A549 (cell line): ENCODE measurements around the gene UBE2D1.

Experiments
- CEBPB ChIP-seq, 2 experiments: fragments of >200 bp in 1 of 2; sonication (Bioruptor Twin) in 1 of 2; formaldehyde crosslinking in 1 of 2; IDR thresholded peaks; 2 replicates each; pipeline ENCODE4 v1.6.1; 2012 to 2016
- CHD4 ChIP-seq: fragments of 200-600 bp; sonication (generic); IDR thresholded peaks from 2 replicates; pipeline ENCODE4 v1.6.1; 2016; ENCODE audit warnings: antibody characterized with exemption, mild to moderate bottlenecking, borderline replicate concordance
- EP300 ChIP-seq, 2 experiments: fragments of >200 bp; sonication (Bioruptor Twin); formaldehyde crosslinking; IDR thresholded peaks; 2 replicates in 1 of 2; 3 replicates in 1 of 2; pipeline ENCODE4 v1.6.1; 2016 to 2017
- KDM5A ChIP-seq: fragments of 200-600 bp; sonication (generic); IDR thresholded peaks from 2 replicates; pipeline ENCODE4 v1.6.1; 2016; ENCODE audit warnings: antibody characterized with exemption, mild to moderate bottlenecking
- MAFK ChIP-seq: fragments of 450-650 bp; IDR thresholded peaks from 2 replicates; pipeline ENCODE4 v1.6.1; 2014; ENCODE audit not compliant: partially characterized antibody
- MYC ChIP-seq: IDR thresholded peaks from 2 replicates; pipeline ENCODE4 v1.6.1; 2012; ENCODE audit warnings: mild to moderate bottlenecking, inconsistent platforms, low read length, improper control_type of control experiment, borderline replicate concordance
- NFE2L2 ChIP-seq: fragments of 150-350 bp; conservative IDR thresholded peaks from 2 replicates; pipeline ENCODE4 v1.6.1; 2014; ENCODE audit warnings: low read length
- NR3C1 ChIP-seq: fragments of >200 bp; sonication (Bioruptor Twin); formaldehyde crosslinking; IDR thresholded peaks from 3 replicates; pipeline ENCODE4 v1.6.1; 2017
- POLR2A ChIP-seq: IDR thresholded peaks from 2 replicates; pipeline ENCODE4 v1.6.1; 2012; ENCODE audit warnings: mild to moderate bottlenecking, low read length
- RFX5 ChIP-seq: fragments of 450-650 bp; IDR thresholded peaks from 2 replicates; pipeline ENCODE4 v1.7.1; 2014; ENCODE audit warnings: antibody characterized with exemption, mild to moderate bottlenecking, moderate library complexity
- SMC3 ChIP-seq: fragments of >200 bp; sonication (Bioruptor Twin); formaldehyde crosslinking; IDR thresholded peaks from 3 replicates; pipeline ENCODE4 v1.6.1; 2018; ENCODE audit warnings: inconsistent platforms
- TF ChIP-seq, protein P1 (sequence below): fragments of >200 bp; sonication (Bioruptor Twin); formaldehyde crosslinking; IDR thresholded peaks from 3 replicates; pipeline ENCODE4 v1.5.1; 2016

DNA sequence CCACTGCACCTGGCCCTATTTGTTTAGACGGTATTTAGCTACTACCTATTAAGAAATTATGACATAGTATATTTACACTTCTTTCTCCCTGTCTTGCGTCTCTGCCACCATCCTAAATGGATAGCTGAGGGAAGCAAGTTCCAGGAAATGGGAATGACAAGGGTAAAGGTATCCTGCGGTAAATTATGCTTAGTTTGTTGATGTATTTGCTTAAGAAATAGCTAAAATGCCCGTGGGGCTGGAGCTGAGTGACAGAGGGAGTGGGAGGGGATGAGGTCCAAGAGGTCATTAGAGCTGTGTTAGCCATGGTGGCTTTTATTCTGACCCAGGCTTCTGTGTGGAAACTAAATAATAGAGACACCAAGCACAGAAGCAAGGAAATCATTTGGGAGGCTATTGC lies 29.0 kb upstream of the UBE2D1 start:
- no peak for TF ChIP-seq KDM5A
- TF ChIP-seq POLR2A = no peak
- no peak for TF ChIP-seq RFX5
- TF ChIP-seq EP300 (IDR thresholded peaks at IDR 0.05) = no peak
- TF ChIP-seq MYC = no peak
- TF ChIP-seq, protein P1, sequence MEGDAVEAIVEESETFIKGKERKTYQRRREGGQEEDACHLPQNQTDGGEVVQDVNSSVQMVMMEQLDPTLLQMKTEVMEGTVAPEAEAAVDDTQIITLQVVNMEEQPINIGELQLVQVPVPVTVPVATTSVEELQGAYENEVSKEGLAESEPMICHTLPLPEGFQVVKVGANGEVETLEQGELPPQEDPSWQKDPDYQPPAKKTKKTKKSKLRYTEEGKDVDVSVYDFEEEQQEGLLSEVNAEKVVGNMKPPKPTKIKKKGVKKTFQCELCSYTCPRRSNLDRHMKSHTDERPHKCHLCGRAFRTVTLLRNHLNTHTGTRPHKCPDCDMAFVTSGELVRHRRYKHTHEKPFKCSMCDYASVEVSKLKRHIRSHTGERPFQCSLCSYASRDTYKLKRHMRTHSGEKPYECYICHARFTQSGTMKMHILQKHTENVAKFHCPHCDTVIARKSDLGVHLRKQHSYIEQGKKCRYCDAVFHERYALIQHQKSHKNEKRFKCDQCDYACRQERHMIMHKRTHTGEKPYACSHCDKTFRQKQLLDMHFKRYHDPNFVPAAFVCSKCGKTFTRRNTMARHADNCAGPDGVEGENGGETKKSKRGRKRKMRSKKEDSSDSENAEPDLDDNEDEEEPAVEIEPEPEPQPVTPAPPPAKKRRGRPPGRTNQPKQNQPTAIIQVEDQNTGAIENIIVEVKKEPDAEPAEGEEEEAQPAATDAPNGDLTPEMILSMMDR = no peak
- TF ChIP-seq CEBPB (IDR thresholded peaks at IDR 0.05) = no peak
- no peak for TF ChIP-seq CHD4
- TF ChIP-seq MAFK = no peak
- no peak for TF ChIP-seq SMC3
- TF ChIP-seq NR3C1 = no peak
- no peak for TF ChIP-seq NFE2L2
